Neural cell (in vitro differentiated cells): ENCODE measurements around the gene SLC6A3. TPM values are rescaled to one million over a fixed set of nuclear protein-coding genes. Genes with fewer than 3 reads are reported as not detected.

Experiments used
- H2AFZ ChIP-seq: fragments of 200-600, 300-800 bp; sonication (generic), shearing (Covaris generic); 2 replicates; pipeline ENCODE4 v1.6.0; 2014; ENCODE audit warnings: low read depth, mild to moderate bottlenecking, antibody characterized with exemption, low read length, moderate library complexity
- H3F3A ChIP-seq: fragments of 200-600 bp; shearing (Covaris generic); 2 replicates; pipeline ENCODE4 v1.6.1; 2016; ENCODE audit warnings: mild to moderate bottlenecking, moderate library complexity, mixed read lengths, antibody characterized with exemption, low read length; ENCODE audit not compliant: insufficient read depth, poor library complexity, severe bottlenecking
- H3K27ac ChIP-seq: fragments of 200-600, 300-800 bp; sonication (generic), shearing (Covaris generic); 2 replicates; pipeline ENCODE4 v1.5.1; 2014; ENCODE audit warnings: mild to moderate bottlenecking, low read length, moderate library complexity
- H3K27me3 ChIP-seq: fragments of 300-800, 200-600 bp; sonication (generic), shearing (Covaris generic); 2 replicates; pipeline ENCODE4 v1.6.0; 2014; ENCODE audit warnings: mild to moderate bottlenecking, low read depth, low read length, moderate library complexity; ENCODE audit not compliant: insufficient read depth
- H3K36me3 ChIP-seq: fragments of 300-800, 200-600 bp; sonication (generic), shearing (Covaris generic); 2 replicates; pipeline ENCODE4 v1.5.1; 2014; ENCODE audit warnings: mild to moderate bottlenecking, antibody characterized with exemption, low read length, moderate library complexity; ENCODE audit not compliant: insufficient read depth
- H3K4me2 ChIP-seq: fragments of 300-800, 200-600 bp; sonication (generic), shearing (Covaris generic); 2 replicates; pipeline ENCODE4 v1.6.0; 2014; ENCODE audit warnings: mild to moderate bottlenecking, low read length
- H3K4me3 ChIP-seq: fragments of 300-800, 200-600 bp; sonication (generic), shearing (Covaris generic); 2 replicates; pipeline ENCODE4 v1.5.1; 2014; ENCODE audit warnings: mild to moderate bottlenecking, low read length, moderate library complexity
- H3K79me2 ChIP-seq: fragments of 200-600 bp; shearing (Covaris generic); replicated peaks from 2 replicates; pipeline ENCODE4 v1.6.0; 2014; ENCODE audit warnings: mild to moderate bottlenecking, low read length, moderate library complexity; ENCODE audit not compliant: insufficient read depth
- H3K9ac ChIP-seq: fragments of 300-800, 200-600 bp; sonication (generic), shearing (Covaris generic); 2 replicates; pipeline ENCODE4 v1.6.1; 2016; ENCODE audit warnings: mild to moderate bottlenecking, low read length, mixed read lengths
- H3K9me2 ChIP-seq: fragments of 200-600 bp; shearing (Covaris generic); 2 replicates; pipeline ENCODE4 v1.6.1; 2016; ENCODE audit warnings: mild to moderate bottlenecking, low read length, mixed read lengths; ENCODE audit not compliant: insufficient read depth
- H3K9me3 ChIP-seq: fragments of 200-600, 300-800 bp; sonication (generic), shearing (Covaris generic); 2 replicates; pipeline ENCODE4 v1.6.1; 2016; ENCODE audit warnings: mild to moderate bottlenecking, mixed run types, low read length, moderate library complexity, mixed read lengths
- H4K20me1 ChIP-seq: fragments of 200-600 bp; shearing (Covaris generic); 2 replicates; pipeline ENCODE4 v1.6.1; 2016; ENCODE audit warnings: mild to moderate bottlenecking, mixed run types; ENCODE audit not compliant: insufficient read depth
- EP300 ChIP-seq: fragments of 450-650 bp; conservative IDR thresholded peaks from 2 replicates; pipeline ENCODE4 v1.6.1; 2014; ENCODE audit warnings: antibody characterized with exemption, mild to moderate bottlenecking, moderate library complexity; ENCODE audit not compliant: poor library complexity, severe bottlenecking
- EZH2 ChIP-seq: fragments of 200-600, 300-800 bp; shearing (Covaris generic), sonication (generic); IDR thresholded peaks from 2 replicates; pipeline ENCODE4 v1.6.1; 2014; ENCODE audit warnings: antibody characterized with exemption, low read length, borderline replicate concordance, mild to moderate bottlenecking; ENCODE audit not compliant: insufficient read depth, poor library complexity, severe bottlenecking
- MXI1 ChIP-seq: fragments of 450-650 bp; conservative IDR thresholded peaks from 2 replicates; pipeline ENCODE4 v1.6.1; 2014; ENCODE audit warnings: antibody characterized with exemption, mild to moderate bottlenecking; ENCODE audit not compliant: poor library complexity, severe bottlenecking
- POLR2AphosphoS5 ChIP-seq: IDR thresholded peaks from 2 replicates; pipeline ENCODE4 v1.6.1; 2012
- RAD21 ChIP-seq: fragments of 450-650 bp; conservative IDR thresholded peaks from 2 replicates; pipeline ENCODE4 v1.6.1; 2014; ENCODE audit warnings: antibody characterized with exemption, mild to moderate bottlenecking, moderate library complexity
- SMC3 ChIP-seq: fragments of 450-650 bp; conservative IDR thresholded peaks from 2 replicates; pipeline ENCODE4 v1.6.1; 2014; ENCODE audit warnings: antibody characterized with exemption, mild to moderate bottlenecking, moderate library complexity; ENCODE audit not compliant: poor library complexity
- TAF1 ChIP-seq: IDR thresholded peaks from 2 replicates; pipeline ENCODE4 v1.6.1; 2012; ENCODE audit warnings: low read depth
- polyA plus RNA-seq: library from polyadenylated mRNA; depleted of rRNA; stranded (reverse); fragments of >200 nt; gene quantifications from 2 replicates; pipeline ENCODE4 v1.2.3, GENCODE V29; 2014
- TF ChIP-seq, protein P1 (sequence below): IDR thresholded peaks from 2 replicates; pipeline ENCODE4 v1.6.1; 2012; ENCODE audit warnings: borderline replicate concordance
- TF ChIP-seq, protein P2 (sequence below): fragments of 450-650 bp; IDR thresholded peaks from 2 replicates; pipeline ENCODE4 v1.5.1; 2014; ENCODE audit warnings: antibody characterized with exemption, mild to moderate bottlenecking, moderate library complexity; ENCODE audit not compliant: poor library complexity, severe bottlenecking

The SLC6A3 gene
- polyA plus RNA-seq, 1 donor from 2014 or later = 0.77 TPM

DNA sequence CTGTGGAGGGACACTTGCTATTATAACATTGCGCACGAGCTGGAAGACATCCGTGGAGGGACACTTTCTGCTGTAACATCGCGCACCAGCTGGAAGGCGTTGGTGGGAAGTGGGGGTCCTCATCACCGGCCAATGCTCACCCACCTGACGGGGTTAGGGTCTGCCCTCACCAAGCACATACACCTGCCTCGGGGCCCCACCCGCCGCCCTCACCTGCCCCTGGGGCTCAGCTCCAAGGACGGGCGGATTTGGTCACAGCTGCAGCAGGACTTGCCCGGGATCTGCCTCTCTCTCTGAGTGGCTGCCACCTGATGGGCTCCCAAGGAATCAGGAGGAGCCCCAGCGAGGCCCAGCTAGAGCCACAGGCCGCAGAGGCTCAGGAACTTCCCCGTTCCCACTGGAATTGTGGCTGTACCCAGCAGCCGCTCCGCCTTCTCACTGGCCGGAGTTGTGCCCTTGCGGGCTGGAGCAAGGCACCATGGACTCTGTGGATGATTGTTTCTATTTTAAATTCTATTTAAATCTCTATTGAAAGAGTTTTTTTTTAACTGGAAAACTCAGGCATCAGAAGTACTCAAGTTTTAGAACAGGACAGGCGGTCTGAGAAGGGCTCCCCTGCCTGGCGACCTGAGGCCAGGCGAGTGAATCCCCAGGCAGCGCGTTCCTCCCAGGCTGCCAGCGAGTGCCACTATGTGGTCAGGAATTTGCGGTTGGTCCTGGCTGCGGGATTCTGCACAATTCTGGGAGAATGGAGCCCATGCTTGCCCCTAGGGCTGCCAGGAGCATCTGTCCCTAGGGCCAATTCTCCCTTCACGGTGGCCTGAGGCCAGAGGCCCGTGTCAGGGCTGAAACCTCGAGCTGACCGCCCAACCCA lies 38.9 kb upstream of the SLC6A3 start (continued):
- TF ChIP-seq MXI1 (no peak), RAD21 (no peak)

DNA sequence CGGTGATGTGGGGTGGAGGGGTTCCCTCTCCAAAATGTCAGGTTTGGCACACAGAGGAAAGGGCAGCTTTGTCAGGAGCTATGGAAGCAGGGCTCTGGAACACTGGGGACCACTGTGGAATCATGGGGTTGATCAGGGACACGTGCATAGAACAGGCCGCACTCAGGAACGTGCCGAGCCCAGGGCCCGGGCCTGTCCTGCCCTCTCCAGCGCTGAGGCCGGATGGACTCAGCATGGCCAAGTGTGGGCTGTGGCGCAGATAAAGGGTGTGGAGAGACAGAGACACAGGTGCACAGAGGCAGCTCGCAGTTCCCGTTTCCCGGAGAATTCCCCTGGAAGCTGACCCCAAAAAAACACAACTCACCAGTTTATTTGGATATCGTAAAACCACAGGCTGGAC lies 37.8 kb upstream of the SLC6A3 start:
- Histone ChIP-seq H3K4me3 (no peak overlapping the region), H3K4me2 (no peak overlapping the region), H3F3A (no peaks in the 10 kb centered on the region), H2AFZ (no peak overlapping the region), H3K27ac (no peak overlapping the region), H3K9me3 (no peaks in the 10 kb centered on the region), H3K36me3 (no peaks in the 10 kb centered on the region), H3K27me3 (no peaks in the 10 kb centered on the region), H3K9ac (no peak overlapping the region), H3K9me2 (no peaks in the 10 kb centered on the region), H4K20me1 (no peaks in the 10 kb centered on the region), H3K79me2 (no peaks in the 10 kb centered on the region)
- TF ChIP-seq EZH2 (no peak), MXI1 (no peak), EP300 (no peak), TAF1 (no peak), POLR2AphosphoS5 (no peak), RAD21 (no peak), SMC3 (no peak)
- TF ChIP-seq, protein P1, sequence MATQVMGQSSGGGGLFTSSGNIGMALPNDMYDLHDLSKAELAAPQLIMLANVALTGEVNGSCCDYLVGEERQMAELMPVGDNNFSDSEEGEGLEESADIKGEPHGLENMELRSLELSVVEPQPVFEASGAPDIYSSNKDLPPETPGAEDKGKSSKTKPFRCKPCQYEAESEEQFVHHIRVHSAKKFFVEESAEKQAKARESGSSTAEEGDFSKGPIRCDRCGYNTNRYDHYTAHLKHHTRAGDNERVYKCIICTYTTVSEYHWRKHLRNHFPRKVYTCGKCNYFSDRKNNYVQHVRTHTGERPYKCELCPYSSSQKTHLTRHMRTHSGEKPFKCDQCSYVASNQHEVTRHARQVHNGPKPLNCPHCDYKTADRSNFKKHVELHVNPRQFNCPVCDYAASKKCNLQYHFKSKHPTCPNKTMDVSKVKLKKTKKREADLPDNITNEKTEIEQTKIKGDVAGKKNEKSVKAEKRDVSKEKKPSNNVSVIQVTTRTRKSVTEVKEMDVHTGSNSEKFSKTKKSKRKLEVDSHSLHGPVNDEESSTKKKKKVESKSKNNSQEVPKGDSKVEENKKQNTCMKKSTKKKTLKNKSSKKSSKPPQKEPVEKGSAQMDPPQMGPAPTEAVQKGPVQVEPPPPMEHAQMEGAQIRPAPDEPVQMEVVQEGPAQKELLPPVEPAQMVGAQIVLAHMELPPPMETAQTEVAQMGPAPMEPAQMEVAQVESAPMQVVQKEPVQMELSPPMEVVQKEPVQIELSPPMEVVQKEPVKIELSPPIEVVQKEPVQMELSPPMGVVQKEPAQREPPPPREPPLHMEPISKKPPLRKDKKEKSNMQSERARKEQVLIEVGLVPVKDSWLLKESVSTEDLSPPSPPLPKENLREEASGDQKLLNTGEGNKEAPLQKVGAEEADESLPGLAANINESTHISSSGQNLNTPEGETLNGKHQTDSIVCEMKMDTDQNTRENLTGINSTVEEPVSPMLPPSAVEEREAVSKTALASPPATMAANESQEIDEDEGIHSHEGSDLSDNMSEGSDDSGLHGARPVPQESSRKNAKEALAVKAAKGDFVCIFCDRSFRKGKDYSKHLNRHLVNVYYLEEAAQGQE = no peak
- TF ChIP-seq, protein P2, sequence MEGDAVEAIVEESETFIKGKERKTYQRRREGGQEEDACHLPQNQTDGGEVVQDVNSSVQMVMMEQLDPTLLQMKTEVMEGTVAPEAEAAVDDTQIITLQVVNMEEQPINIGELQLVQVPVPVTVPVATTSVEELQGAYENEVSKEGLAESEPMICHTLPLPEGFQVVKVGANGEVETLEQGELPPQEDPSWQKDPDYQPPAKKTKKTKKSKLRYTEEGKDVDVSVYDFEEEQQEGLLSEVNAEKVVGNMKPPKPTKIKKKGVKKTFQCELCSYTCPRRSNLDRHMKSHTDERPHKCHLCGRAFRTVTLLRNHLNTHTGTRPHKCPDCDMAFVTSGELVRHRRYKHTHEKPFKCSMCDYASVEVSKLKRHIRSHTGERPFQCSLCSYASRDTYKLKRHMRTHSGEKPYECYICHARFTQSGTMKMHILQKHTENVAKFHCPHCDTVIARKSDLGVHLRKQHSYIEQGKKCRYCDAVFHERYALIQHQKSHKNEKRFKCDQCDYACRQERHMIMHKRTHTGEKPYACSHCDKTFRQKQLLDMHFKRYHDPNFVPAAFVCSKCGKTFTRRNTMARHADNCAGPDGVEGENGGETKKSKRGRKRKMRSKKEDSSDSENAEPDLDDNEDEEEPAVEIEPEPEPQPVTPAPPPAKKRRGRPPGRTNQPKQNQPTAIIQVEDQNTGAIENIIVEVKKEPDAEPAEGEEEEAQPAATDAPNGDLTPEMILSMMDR = no peak

DNA sequence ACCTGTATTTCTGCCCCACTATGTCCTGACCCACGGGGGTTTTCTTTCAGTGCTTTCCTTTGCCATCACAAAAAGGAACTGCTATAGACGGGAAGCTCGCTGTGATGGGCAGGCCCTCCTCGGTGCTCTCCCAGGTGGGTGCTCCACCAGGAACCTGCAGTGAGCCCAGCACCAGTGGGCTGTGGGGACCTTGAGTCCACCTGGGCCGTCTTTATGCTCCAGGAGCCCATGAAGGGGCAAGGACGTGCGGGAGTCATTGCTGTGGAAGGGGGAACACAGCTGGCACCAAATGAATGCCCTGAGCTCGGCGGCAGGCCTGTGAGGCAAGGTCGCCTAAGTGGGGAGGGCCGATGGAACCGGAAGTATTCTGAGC lies 36.7 kb upstream of the SLC6A3 start:
- TF ChIP-seq SMC3 (no peak), EZH2 (no peak), RAD21 (no peak), POLR2AphosphoS5 (no peak), MXI1 (no peak), EP300 (no peak), TAF1 (no peak)
- TF ChIP-seq, protein P2 = no peak
- TF ChIP-seq, protein P1 = no peak
- Histone ChIP-seq H3K4me3 (no peak overlapping the region), H3K9me3 (no peaks in the 10 kb centered on the region), H3K9me2 (no peaks in the 10 kb centered on the region), H4K20me1 (no peaks in the 10 kb centered on the region), H3K79me2 (no peaks in the 10 kb centered on the region), H2AFZ (no peak overlapping the region), H3K9ac (no peak overlapping the region), H3K27ac (no peak overlapping the region), H3K27me3 (no peaks in the 10 kb centered on the region), H3F3A (no peaks in the 10 kb centered on the region), H3K4me2 (no peak overlapping the region), H3K36me3 (no peaks in the 10 kb centered on the region)
